GM12878 (cell line): ENCODE data around the gene TRANK1. TPM values are rescaled to one million over a fixed set of nuclear protein-coding genes. Genes with fewer than 3 reads are reported as not detected.

ENCODE experiments used
- CBX3 ChIP-seq: fragments of 200-600 bp; sonication (generic); IDR thresholded peaks from 2 replicates; pipeline ENCODE4 v1.6.1; 2016; ENCODE audit warnings: low read depth, borderline replicate concordance
- GATAD2B ChIP-seq: fragments of 450-650 bp; conservative IDR thresholded peaks from 2 replicates; pipeline ENCODE4 v1.6.1; 2017; ENCODE audit warnings: low read depth, mild to moderate bottlenecking, moderate library complexity
- NFYB ChIP-seq: IDR thresholded peaks from 2 replicates; pipeline ENCODE4 v1.6.1; 2011; ENCODE audit warnings: low read depth, mild to moderate bottlenecking, low read length, improper control_type of control experiment, moderate library complexity; ENCODE audit not compliant: insufficient read depth
- NR2C1 ChIP-seq: fragments of 450-650 bp; IDR thresholded peaks from 2 replicates; pipeline ENCODE4 v1.6.1; 2017; ENCODE audit warnings: antibody characterized with exemption, mild to moderate bottlenecking, moderate library complexity
- PAX8 ChIP-seq: fragments of 450-650 bp; IDR thresholded peaks from 2 replicates; pipeline ENCODE4 v1.6.1; 2017; ENCODE audit warnings: mild to moderate bottlenecking, moderate library complexity
- SPI1 ChIP-seq: IDR thresholded peaks from 2 replicates; pipeline ENCODE4 v1.6.1; 2011; ENCODE audit warnings: low read depth, mild to moderate bottlenecking, low read length, moderate library complexity, borderline replicate concordance; ENCODE audit not compliant: insufficient read depth
- polyA plus RNA-seq, 11 experiments: library from polyadenylated mRNA; depleted of rRNA in 4 of 11; unstranded in 6 of 11; stranded (reverse) in 5 of 11; fragments of >200 nt; fragmentation: Nextera tagmentation in 4 of 11; fragmentation: Illumina TruSeq in 1 of 11; extraction: Ambion mirVana in 4 of 11; extraction: Trizol in 1 of 11; gene quantifications; 1 replicate in 1 of 11; 2 replicates in 10 of 11; pipeline versions ENCODE4 v1.2.1 to v1.2.3, GENCODE V29; 2011 to 2016; ENCODE audit warnings: inconsistent platforms in 2 of 11, missing spikeins in 2 of 11, low read depth in 1 of 11
- total RNA-seq, 4 experiments: library from RNA; depleted of rRNA in 3 of 4; stranded (reverse); fragments of >200 nt in 3 of 4; fragmentation: Illumina TruSeq in 1 of 4; extraction: Trizol in 1 of 4; gene quantifications; 2 replicates each; pipeline versions ENCODE4 v1.2.1 to v1.2.3, GENCODE V29; 2013 to 2021
- TF ChIP-seq, protein P1 (sequence below): fragments of 450-650 bp; IDR thresholded peaks from 2 replicates; pipeline ENCODE4 v1.6.1; 2017; ENCODE audit warnings: low read depth, mild to moderate bottlenecking, moderate library complexity
- TF ChIP-seq, protein P2 (sequence below): fragments of 450-650 bp; IDR thresholded peaks from 2 replicates; pipeline ENCODE4 v1.6.1; 2016; ENCODE audit warnings: mild to moderate bottlenecking, moderate library complexity, borderline replicate concordance
- TF ChIP-seq, protein P3 (sequence below), 3 experiments: IDR thresholded peaks in 2 of 3; conservative IDR thresholded peaks in 1 of 3; 2 replicates each; pipeline ENCODE4 v1.5.1; 2011; ENCODE audit warnings: low read depth in 3 of 3, low read length in 3 of 3, mild to moderate bottlenecking in 3 of 3, control low read depth in 2 of 3, moderate library complexity in 2 of 3, inconsistent platforms in 1 of 3, mixed read lengths in 1 of 3; ENCODE audit not compliant: control insufficient read depth in 2 of 3, insufficient read depth in 1 of 3; ENCODE audit errors: extremely low read depth in 1 of 3
- TF ChIP-seq, protein P4 (sequence below): IDR thresholded peaks from 2 replicates; pipeline ENCODE4 v1.6.1; 2012; ENCODE audit warnings: improper control_type of control experiment, low read depth, low read length; ENCODE audit not compliant: insufficient replicate concordance
- TF ChIP-seq, protein P5 (sequence below): fragments of 450-650 bp; IDR thresholded peaks from 2 replicates; pipeline ENCODE4 v1.6.1; 2017; ENCODE audit warnings: mild to moderate bottlenecking, low read depth, inconsistent platforms; ENCODE audit not compliant: poor library complexity, severe bottlenecking

TRANK1 gene
- total and polyA plus RNA-seq, 10 of the 15 experiments (the other 5 are each of a cell fraction or from before 2014, with no cell fraction given), result 0.46 to 8.8 (median 1.1) TPM

DNA sequence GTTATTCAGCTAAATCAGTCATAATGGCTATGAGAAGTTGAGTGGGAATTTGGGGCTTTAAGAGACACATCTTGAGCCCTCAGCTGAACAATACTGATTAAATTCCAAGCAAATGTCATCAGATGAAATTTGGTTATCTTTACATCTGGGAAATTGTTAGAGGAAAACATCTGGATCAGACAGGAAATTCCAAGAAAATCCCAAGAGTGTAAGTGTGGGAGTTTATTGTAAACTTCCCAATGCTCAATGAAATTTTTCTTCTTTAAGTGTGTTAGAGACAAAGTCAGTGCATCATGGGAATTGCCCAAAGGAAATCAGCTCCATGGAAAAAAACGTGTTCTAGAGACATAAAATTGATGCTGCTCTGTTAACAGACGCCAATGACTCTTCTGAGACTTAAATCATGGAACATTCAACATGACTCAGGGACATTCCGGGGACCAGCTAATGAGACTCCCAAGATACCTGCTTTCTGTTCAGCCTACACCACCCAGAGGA is 160.7 kb downstream of the TRANK1 start (continued):
- TF ChIP-seq, protein P1, sequence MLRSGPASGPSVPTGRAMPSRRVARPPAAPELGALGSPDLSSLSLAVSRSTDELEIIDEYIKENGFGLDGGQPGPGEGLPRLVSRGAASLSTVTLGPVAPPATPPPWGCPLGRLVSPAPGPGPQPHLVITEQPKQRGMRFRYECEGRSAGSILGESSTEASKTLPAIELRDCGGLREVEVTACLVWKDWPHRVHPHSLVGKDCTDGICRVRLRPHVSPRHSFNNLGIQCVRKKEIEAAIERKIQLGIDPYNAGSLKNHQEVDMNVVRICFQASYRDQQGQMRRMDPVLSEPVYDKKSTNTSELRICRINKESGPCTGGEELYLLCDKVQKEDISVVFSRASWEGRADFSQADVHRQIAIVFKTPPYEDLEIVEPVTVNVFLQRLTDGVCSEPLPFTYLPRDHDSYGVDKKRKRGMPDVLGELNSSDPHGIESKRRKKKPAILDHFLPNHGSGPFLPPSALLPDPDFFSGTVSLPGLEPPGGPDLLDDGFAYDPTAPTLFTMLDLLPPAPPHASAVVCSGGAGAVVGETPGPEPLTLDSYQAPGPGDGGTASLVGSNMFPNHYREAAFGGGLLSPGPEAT, result no peak
- TF ChIP-seq CBX3 (no peak), GATAD2B (no peak), NR2C1 (no peak), PAX8 (no peak), NFYB (no peak), SPI1 (no peak)
- TF ChIP-seq, protein P2, sequence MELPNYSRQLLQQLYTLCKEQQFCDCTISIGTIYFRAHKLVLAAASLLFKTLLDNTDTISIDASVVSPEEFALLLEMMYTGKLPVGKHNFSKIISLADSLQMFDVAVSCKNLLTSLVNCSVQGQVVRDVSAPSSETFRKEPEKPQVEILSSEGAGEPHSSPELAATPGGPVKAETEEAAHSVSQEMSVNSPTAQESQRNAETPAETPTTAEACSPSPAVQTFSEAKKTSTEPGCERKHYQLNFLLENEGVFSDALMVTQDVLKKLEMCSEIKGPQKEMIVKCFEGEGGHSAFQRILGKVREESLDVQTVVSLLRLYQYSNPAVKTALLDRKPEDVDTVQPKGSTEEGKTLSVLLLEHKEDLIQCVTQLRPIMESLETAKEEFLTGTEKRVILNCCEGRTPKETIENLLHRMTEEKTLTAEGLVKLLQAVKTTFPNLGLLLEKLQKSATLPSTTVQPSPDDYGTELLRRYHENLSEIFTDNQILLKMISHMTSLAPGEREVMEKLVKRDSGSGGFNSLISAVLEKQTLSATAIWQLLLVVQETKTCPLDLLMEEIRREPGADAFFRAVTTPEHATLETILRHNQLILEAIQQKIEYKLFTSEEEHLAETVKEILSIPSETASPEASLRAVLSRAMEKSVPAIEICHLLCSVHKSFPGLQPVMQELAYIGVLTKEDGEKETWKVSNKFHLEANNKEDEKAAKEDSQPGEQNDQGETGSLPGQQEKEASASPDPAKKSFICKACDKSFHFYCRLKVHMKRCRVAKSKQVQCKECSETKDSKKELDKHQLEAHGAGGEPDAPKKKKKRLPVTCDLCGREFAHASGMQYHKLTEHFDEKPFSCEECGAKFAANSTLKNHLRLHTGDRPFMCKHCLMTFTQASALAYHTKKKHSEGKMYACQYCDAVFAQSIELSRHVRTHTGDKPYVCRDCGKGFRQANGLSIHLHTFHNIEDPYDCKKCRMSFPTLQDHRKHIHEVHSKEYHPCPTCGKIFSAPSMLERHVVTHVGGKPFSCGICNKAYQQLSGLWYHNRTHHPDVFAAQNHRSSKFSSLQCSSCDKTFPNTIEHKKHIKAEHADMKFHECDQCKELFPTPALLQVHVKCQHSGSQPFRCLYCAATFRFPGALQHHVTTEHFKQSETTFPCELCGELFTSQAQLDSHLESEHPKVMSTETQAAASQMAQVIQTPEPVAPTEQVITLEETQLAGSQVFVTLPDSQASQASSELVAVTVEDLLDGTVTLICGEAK, result no peak
- TF ChIP-seq, protein P3, sequence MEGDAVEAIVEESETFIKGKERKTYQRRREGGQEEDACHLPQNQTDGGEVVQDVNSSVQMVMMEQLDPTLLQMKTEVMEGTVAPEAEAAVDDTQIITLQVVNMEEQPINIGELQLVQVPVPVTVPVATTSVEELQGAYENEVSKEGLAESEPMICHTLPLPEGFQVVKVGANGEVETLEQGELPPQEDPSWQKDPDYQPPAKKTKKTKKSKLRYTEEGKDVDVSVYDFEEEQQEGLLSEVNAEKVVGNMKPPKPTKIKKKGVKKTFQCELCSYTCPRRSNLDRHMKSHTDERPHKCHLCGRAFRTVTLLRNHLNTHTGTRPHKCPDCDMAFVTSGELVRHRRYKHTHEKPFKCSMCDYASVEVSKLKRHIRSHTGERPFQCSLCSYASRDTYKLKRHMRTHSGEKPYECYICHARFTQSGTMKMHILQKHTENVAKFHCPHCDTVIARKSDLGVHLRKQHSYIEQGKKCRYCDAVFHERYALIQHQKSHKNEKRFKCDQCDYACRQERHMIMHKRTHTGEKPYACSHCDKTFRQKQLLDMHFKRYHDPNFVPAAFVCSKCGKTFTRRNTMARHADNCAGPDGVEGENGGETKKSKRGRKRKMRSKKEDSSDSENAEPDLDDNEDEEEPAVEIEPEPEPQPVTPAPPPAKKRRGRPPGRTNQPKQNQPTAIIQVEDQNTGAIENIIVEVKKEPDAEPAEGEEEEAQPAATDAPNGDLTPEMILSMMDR (IDR thresholded peaks at IDR 0.05 in 2 of 3, conservative IDR thresholded peaks at IDR 0.05 in 1 of 3; ENCODE audit: control insufficient read depth in 2 of 3, extremely low read depth in 1 of 3, insufficient read depth in 1 of 3, low read depth in 3 of 3, low read length in 3 of 3), result no peak
- TF ChIP-seq, protein P4, sequence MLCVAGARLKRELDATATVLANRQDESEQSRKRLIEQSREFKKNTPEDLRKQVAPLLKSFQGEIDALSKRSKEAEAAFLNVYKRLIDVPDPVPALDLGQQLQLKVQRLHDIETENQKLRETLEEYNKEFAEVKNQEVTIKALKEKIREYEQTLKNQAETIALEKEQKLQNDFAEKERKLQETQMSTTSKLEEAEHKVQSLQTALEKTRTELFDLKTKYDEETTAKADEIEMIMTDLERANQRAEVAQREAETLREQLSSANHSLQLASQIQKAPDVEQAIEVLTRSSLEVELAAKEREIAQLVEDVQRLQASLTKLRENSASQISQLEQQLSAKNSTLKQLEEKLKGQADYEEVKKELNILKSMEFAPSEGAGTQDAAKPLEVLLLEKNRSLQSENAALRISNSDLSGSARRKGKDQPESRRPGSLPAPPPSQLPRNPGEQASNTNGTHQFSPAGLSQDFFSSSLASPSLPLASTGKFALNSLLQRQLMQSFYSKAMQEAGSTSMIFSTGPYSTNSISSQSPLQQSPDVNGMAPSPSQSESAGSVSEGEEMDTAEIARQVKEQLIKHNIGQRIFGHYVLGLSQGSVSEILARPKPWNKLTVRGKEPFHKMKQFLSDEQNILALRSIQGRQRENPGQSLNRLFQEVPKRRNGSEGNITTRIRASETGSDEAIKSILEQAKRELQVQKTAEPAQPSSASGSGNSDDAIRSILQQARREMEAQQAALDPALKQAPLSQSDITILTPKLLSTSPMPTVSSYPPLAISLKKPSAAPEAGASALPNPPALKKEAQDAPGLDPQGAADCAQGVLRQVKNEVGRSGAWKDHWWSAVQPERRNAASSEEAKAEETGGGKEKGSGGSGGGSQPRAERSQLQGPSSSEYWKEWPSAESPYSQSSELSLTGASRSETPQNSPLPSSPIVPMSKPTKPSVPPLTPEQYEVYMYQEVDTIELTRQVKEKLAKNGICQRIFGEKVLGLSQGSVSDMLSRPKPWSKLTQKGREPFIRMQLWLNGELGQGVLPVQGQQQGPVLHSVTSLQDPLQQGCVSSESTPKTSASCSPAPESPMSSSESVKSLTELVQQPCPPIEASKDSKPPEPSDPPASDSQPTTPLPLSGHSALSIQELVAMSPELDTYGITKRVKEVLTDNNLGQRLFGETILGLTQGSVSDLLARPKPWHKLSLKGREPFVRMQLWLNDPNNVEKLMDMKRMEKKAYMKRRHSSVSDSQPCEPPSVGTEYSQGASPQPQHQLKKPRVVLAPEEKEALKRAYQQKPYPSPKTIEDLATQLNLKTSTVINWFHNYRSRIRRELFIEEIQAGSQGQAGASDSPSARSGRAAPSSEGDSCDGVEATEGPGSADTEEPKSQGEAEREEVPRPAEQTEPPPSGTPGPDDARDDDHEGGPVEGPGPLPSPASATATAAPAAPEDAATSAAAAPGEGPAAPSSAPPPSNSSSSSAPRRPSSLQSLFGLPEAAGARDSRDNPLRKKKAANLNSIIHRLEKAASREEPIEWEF, result no peak
- TF ChIP-seq, protein P5, sequence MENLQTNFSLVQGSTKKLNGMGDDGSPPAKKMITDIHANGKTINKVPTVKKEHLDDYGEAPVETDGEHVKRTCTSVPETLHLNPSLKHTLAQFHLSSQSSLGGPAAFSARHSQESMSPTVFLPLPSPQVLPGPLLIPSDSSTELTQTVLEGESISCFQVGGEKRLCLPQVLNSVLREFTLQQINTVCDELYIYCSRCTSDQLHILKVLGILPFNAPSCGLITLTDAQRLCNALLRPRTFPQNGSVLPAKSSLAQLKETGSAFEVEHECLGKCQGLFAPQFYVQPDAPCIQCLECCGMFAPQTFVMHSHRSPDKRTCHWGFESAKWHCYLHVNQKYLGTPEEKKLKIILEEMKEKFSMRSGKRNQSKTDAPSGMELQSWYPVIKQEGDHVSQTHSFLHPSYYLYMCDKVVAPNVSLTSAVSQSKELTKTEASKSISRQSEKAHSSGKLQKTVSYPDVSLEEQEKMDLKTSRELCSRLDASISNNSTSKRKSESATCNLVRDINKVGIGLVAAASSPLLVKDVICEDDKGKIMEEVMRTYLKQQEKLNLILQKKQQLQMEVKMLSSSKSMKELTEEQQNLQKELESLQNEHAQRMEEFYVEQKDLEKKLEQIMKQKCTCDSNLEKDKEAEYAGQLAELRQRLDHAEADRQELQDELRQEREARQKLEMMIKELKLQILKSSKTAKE, result no peak
- TF ChIP-seq, all 136 proteins: peak for 0
